B cell (primary cell): ENCODE results near the gene MOBP.

Experiments
- CTCF ChIP-seq: fragments of 200-600 bp; IDR thresholded peaks from one replicate; pipeline ENCODE4 v1.8.0; 2022; ENCODE audit warnings: antibody characterized with exemption, mild to moderate bottlenecking
- EZH2 ChIP-seq: IDR thresholded peaks from 2 replicates; pipeline ENCODE4 v1.6.1; 2012; ENCODE audit warnings: borderline replicate concordance, low read depth, mild to moderate bottlenecking, moderate library complexity, low read length; ENCODE audit not compliant: insufficient read depth, poor library complexity, severe bottlenecking

GRCh38 chr3:39445927-39446326 is 21.6 kb upstream of the MOBP start:
- TF ChIP-seq EZH2 (no peak), CTCF (no peak)
